ENCODE results near the gene DLX2. TPM values are rescaled to one million over a fixed set of nuclear protein-coding genes. Genes with fewer than 3 reads are reported as not detected.

The DLX2 gene
- total and polyA plus RNA-seq, 10 of the 15 experiments (the other 5 are each of a cell fraction or from before 2014, with no cell fraction given) = 0.03 TPM; not detected in 9

- ChIA-PET CTCF (interaction anchor here (1.0 to 9.9 kb wide), 5 partner anchors 42 to 399 kb away, joined by 3 to 212 read pairs (median 8); no protein-coding TSS in a partner anchor), SMC1A (ENCODE audit: uncharacterized antibody, unreplicated experiment) (interaction anchor here (1.6 to 7.0 kb wide), 3 partner anchors 219 to 503 kb away, joined by 3 to 111 read pairs (median 4); no protein-coding TSS in a partner anchor), RAD21 (ENCODE audit: unreplicated experiment) (interaction anchor here (0.6 to 2.4 kb wide), 4 partner anchors 16 to 1453 kb away, joined by 3 to 9 read pairs (median 4); no protein-coding TSS in a partner anchor), POLR2A (no interaction called here)
- Histone ChIP-seq H3K36me3 (ENCODE audit: control insufficient read depth in 2 of 2, insufficient read depth in 2 of 2, low read length in 1 of 2) (no peaks in the 10 kb centered on the region), H3K79me2 (ENCODE audit: control insufficient read depth, insufficient read depth, low read length) (no peaks in the 10 kb centered on the region), H3K27me3 (replicated peaks in 1 of 2; ENCODE audit: control insufficient read depth in 2 of 2, insufficient read depth in 2 of 2, low read length in 1 of 2) (peaks cover 31 to 41% of the 10 kb centered on the region in 2 experiments), H3K9ac (ENCODE audit: control insufficient read depth, insufficient read depth, low read length) (no peak overlapping the region), H2AFZ (ENCODE audit: control insufficient read depth, low read depth, low read length) (peak overlapping the region; percentile 54; the same call in 1 of the 2 replicates), H3K4me3 (peak overlapping the region; percentile 56), H3K4me2 (ENCODE audit: control insufficient read depth, insufficient read depth) (peak overlapping the region; percentile 88), H3K4me1 (ENCODE audit: control insufficient read depth, insufficient read depth, low read length) (peaks cover 33% of the 10 kb centered on the region), H3K9me3 (replicated peaks; ENCODE audit: control insufficient read depth, insufficient read depth, low read length) (no peaks in the 10 kb centered on the region), H3K27ac (ENCODE audit: control insufficient read depth, insufficient read depth) (no peak overlapping the region), H4K20me1 (ENCODE audit: control insufficient read depth, insufficient read depth) (no peaks in the 10 kb centered on the region)
- ATAC-seq (peak; percentile 2), DNase-seq (ENCODE audit: low read depth, low spot score) (no peak), FAIRE-seq (no peak)
- in situ Hi-C loops (cut with MboI) = loop anchor here (10.0 to 25.0 kb wide), 3 partner anchors 290 to 1127 kb away; no protein-coding TSS in a partner anchor
- WGBS (ENCODE audit: insufficient coverage, insufficient replicate concordance, low lambda C conversion rate, missing lambda C conversion rate) = 25% methylated on average over 34 of the region's 36 CpGs
- intact Hi-C loops (cut with micrococcal nuclease; ENCODE audit: unreplicated experiment) = loop anchor here (2.0 to 10.0 kb wide), 4 partner anchors 105 to 527 kb away; partner anchors contain the start of gene METAP1D
- BruUV-seq (replicated peaks) = no TSS peak
- TF ChIP-seq IRF4 (IDR thresholded peaks at IDR 0.05; ENCODE audit: low read depth, low read length) = no peak
- no peak for TF ChIP-seq HCFC1 (IDR thresholded peaks at IDR 0.05; ENCODE audit: low read length)
- TF ChIP-seq USF1 (IDR thresholded peaks at IDR 0.05; ENCODE audit: borderline replicate concordance, extremely low read length, insufficient read depth, low read depth, low read length) = peak; percentile 7
- TF ChIP-seq BCLAF1 (IDR thresholded peaks at IDR 0.05) = no peak
- no peak for TF ChIP-seq ZNF274 (IDR thresholded peaks at IDR 0.05; ENCODE audit: insufficient read depth, insufficient read length)
- TF ChIP-seq ZNF384 (IDR thresholded peaks at IDR 0.05; ENCODE audit: borderline replicate concordance, low read depth, low read length) = no peak
- TF ChIP-seq IKZF2 (IDR thresholded peaks at IDR 0.05) = no peak
- no peak for TF ChIP-seq TCF12 (IDR thresholded peaks at IDR 0.05; ENCODE audit: low read depth, low read length)
- peak; percentile 71; the same call in 1 of the 2 replicates for TF ChIP-seq EZH2 (IDR thresholded peaks at IDR 0.05; ENCODE audit: borderline replicate concordance, control insufficient read depth, low read depth, low read length)
- TF ChIP-seq SP1 (IDR thresholded peaks at IDR 0.05; ENCODE audit: low read depth, low read length) = no peak
- no peak for TF ChIP-seq MTA2 (IDR thresholded peaks at IDR 0.05; ENCODE audit: low read depth)
- TF ChIP-seq NR2F1 (conservative IDR thresholded peaks at IDR 0.05) = no peak
- no peak for TF ChIP-seq MAX (IDR thresholded peaks at IDR 0.05; ENCODE audit: low read depth, low read length)
- no peak for TF ChIP-seq EP300 (IDR thresholded peaks at IDR 0.05; ENCODE audit: borderline replicate concordance in 1 of 2, control insufficient read depth in 1 of 2, low read depth in 2 of 2, low read length in 2 of 2)
- no peak for TF ChIP-seq ZBTB4 (CRISPR knock-in tag; IDR thresholded peaks at IDR 0.05)
- no peak for TF ChIP-seq IKZF1 (conservative IDR thresholded peaks at IDR 0.05)
Observed at GRCh38 chr2:172101821-172102390, 794 bp downstream of the DLX2 start.
